Measurements from ENCODE around the gene SDHA. TPM values are rescaled to one million over a fixed set of nuclear protein-coding genes. Genes with fewer than 3 reads are reported as not detected.
"Not testable (repeated sequence)": the region's sequence is repeated elsewhere in the genome, so short reads cannot be mapped to it uniquely, and the experiment has no call there.

Gene SDHA
- total RNA-seq, 1 experiment from 2014 or later = 89.1 TPM

DNA sequence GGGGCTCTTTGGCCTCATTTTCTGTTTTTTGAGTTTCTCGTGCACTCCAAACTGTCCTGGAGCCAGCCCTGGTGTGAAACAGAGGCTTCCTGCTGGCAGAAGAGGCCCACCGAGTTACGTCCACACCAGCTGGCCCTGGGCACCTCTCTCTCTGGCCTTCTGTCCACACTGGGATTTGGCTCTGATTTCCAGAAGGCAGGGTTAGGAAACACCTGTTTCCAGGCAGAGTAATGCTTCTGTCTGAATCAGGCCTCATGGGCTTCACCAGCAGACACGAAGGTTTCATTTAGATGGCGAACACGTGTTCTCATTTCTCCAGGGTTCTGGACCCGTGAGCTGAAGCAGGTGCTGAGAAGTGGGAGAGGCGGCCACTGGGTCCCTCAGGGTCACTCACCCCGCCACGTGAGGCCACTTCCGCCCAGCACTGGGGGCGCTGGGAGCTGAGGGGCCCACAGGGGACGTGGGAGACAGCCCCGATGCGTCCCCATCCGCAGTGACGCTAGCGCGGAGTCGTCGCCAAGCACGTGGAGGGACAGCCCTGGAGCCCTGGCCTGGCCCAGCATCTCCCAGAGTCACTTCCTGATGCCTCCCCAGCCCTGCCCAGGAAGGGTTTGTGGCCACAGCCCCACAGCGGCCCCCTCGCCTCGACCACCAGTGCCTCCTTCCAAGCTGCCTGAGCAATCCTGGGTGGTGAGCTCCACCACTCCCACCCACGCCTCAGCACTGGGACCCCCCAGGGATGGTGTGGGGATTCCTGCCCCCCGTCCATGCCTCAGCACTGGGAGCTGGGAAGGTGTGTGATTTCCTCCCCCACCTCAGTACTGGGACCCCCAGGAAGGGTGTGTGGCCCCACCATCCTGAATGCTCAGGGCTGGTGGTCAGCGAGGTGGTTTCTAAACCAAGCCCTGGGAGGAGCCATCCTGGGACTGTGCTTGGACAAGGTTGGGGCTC lies 31.8 kb upstream of the SDHA start:
- no peak for DNase-seq (ENCODE audit: low spot score)

DNA sequence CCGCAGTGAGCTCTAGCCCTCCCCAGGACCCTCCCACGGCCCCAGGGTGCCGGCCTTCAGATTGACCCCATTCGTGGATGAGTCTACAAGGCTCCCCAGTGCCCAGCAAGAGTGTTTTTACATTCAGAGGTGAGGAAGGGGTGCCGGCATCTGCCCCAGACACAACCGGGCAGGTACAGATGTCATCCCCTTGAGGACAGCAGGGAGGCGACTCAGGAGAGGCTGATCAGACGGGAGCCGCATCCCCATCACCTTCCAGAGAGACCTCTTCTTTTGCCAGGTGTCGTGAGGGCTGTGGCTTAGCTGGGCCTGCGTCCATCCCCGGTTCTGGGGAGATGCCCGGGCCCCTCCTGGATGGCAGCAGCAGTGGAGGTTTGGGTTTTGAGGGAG lies 31.1 kb upstream of the SDHA start:
- no peak for DNase-seq (ENCODE audit: low spot score)

DNA sequence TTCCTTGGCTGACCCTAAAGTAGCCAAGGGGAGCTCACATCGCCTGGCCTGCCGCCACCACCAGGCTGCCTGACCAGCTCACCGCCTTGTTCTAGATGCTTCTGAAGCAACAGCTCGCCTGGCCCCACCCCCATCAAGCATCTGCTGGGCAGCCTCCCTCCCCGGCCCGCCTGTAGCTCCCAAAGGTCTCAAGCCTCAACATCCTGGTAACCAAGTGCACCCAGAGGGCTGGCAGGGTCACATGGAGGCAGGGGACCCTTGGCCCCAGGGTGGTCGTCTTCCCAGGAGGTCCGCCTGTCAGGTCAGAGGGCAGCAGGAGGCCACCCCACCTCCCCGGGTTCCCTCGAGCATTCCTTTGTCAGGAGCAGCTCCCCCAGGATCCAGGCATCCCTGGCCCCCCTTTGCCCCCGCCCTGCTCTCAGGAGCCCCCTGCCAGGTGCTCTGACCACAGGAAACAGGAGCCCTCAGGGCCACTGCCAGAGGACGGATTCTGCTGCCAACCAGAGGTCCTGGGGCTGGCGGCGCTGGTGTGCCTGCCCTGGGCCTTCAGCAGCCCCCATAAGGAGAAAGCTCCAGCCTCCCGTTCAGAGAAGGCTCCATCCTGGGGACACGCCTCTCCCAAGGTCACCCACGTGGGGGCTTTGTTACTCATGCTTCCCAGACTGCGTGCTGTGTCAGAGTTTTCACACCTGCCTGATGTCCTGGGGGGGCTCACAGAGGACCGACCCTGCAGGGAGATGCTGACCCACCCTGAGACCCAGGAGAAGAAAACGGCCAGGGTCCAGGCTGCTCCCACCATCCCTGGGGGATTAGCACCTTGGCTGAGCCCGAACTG lies 30.3 kb upstream of the SDHA start:
- no peak for DNase-seq (ENCODE audit: low spot score)

GRCh38 chr5:188488-189481 lies 29.3 kb upstream of the SDHA start:
- DNase-seq (ENCODE audit: low spot score) = peak; percentile 74

DNA sequence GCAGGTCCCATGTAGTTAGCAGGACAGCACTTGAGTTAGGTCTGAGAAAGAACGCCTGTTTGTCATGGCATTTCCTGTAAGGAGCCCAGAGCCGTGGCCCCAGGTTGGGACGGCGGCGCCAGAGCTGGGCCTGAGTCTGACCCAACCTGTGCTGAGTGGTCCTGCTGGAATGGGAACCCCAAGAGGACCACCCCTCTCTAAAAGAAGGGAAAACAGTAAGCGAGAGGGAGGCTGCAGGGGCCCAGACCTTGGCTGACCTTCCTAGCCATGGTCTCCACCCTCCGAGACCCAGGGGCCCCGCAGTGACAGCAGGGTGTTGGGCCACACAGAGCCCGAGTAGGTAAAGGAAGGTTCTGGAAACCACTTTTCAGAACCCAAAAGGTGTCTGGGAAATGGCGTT lies 28.6 kb upstream of the SDHA start:
- no peak for DNase-seq (ENCODE audit: low spot score)

DNA sequence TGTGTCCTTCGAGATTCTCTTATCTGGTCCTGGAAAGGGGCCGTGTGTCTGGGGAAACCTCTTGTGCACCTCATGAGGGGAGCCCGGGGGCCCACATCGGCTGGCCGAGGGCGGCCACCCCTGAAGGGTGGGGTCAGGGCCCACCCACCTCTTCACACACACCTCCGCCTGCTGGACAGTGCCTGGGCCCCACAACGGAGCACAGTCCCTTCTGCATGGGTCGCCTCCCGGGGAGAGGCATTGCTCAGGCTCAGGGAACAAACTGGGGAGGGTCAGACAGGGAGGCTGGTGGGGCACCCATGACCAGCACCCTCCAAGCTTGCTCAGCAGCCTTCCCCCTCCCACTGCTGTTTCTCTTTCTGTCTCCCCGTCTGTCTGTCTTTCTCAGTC lies 28.1 kb upstream of the SDHA start:
- no peak for DNase-seq (ENCODE audit: low spot score)

- no peak for DNase-seq (ENCODE audit: low spot score)
Measured at GRCh38 chr5:190366-191035, 27.6 kb upstream of the SDHA start.

DNA sequence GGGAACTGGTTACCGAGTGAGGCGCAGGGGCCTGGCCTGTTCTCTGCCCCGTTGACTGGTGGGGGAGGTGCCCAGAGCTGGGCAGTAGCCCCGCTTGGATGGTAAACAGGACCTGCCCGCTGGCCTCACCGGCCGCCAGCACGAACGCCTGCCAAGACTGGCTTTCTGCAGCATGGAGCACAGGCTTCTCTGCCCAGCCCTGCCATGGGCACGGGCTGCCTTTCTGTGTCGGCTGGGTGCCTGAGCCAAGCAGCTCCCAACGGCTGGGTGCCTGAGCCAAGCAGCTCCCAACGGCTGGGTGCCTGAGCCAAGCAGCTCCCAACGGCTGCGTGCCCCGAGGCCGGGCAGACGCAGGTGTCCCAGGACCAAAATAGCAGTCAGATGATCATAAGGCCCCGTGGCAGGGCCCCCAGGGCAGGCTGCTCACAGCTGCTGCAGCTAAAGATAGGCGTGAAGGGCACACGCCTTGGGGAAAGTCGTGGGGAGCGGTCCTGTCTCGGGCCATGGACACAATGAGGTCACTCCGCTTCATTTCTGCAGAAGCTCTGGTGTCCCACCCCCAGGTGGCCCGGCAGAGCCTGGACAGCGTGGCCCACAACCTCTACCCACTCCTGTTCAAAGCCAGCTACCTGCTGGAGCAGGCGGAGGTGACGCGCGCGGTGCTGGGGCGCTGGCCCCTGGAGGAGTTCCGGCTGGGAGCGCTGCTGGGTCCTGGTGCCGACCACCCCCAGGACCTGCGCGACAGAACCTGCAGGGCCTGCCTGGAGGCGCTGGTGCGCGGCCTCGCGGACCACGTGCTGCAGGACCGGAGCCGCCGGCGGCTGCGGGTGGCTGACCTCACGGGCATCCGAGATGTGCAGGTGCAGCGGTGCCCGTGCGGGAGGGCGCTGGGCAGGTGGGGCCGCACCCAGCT lies 26.8 kb upstream of the SDHA start, which contains the start of gene LRRC14B:
TSS of gene LRRC14B (plus strand) at position 460 of the 913 bp plus-strand sequence. CDS start at position 504, 44 bp downstream.
- DNase-seq (ENCODE audit: low spot score) = no peak

- no peak for DNase-seq (ENCODE audit: low spot score)
Measured at GRCh38 chr5:191949-192690, 26.0 kb upstream of the SDHA start.

DNA sequence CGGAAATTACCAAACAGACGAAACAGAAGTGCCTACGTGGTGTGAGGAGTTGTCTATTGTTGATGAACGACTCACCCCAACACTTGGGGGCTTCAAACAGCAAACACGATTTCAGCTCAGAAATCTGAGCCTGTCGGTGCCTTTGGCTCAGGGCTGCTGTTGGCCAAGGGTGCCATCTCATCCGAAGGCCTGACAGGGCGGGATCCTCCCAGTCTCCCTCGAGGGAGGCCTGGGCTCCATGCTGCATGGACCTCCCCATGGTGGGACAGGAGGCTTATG lies 25.5 kb upstream of the SDHA start:
- DNase-seq (ENCODE audit: low spot score) = no peak

DNA sequence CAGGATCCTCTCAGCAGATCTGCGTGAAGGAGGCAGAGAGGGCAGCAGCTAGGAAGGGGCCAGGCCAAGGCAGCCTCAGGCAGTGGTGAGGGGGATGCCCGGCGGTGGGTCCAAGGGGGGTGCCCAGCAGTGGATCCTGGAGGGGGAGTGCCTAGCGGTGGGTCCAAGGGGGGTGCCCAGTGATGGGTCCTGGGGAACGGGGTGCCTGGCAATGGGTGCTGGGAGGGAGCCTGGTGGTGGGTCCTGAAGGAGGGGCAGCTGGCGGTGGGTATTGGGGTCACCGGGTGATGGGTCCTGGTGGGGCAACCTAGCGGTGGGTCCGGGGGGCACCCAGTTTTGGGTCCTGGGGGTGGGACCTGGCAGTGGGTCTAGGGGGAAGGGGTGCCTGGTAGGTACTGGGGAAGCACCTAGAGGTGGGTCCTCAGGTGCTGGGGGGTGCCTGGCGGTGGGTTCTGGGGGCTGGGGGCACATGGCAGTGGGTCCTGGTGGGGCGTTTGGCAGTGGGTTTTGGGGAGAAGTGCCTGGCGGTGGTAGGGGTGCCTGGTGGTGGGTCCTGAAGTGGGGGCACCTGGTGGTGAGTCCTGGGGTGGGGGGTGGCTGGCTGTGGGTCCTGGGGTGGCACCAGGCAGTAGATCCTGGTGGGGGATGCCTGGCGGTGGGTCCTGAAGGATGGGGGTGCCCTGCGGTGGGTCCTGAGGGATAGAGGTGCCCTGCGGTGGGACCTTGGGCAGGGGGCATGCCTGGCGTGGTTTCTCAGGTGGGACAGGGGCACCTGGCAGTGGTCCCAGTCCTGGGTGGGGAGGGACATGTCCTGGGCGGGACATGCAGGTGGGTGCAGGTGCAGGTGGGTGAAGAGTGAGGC lies 24.9 kb upstream of the SDHA start:
- no peak for DNase-seq (ENCODE audit: low spot score)

GRCh38 chr5:194102-194501 lies 24.0 kb upstream of the SDHA start:
- no peak for DNase-seq (ENCODE audit: low spot score)

- no peak for DNase-seq (ENCODE audit: low spot score)
Measured at GRCh38 chr5:194603-195209, 23.4 kb upstream of the SDHA start.

GRCh38 chr5:195401-196160 lies 22.5 kb upstream of the SDHA start:
- DNase-seq (ENCODE audit: low spot score) = no peak

- DNase-seq (ENCODE audit: low spot score) = no peak
Measured at GRCh38 chr5:196350-196749, 21.8 kb upstream of the SDHA start.

DNA sequence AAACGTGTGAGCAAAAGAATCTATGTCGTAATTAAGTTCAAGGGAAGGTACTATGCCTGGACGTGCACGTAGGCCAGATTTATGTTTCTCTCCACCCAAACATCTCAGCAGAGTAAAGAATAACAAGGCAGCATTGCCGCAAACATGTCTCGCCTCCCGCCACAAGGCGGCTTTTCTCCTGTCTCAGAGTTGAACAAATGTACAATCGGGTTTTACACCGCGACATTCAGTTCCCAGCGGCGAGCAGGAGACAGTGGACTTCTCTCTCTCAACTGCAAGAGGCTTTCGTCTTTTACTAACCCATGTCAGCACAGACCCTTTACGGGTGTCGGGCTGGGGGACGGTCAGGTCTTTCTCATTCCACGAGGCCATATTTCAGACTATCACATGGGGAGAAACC lies 21.1 kb upstream of the SDHA start:
- not testable (repeated sequence) for DNase-seq (ENCODE audit: low spot score)

- no peak for DNase-seq (ENCODE audit: low spot score)
Measured at GRCh38 chr5:197892-198489, 20.1 kb upstream of the SDHA start.
